ENCODE data around the gene SPAAR.

Gene SPAAR

DNA sequence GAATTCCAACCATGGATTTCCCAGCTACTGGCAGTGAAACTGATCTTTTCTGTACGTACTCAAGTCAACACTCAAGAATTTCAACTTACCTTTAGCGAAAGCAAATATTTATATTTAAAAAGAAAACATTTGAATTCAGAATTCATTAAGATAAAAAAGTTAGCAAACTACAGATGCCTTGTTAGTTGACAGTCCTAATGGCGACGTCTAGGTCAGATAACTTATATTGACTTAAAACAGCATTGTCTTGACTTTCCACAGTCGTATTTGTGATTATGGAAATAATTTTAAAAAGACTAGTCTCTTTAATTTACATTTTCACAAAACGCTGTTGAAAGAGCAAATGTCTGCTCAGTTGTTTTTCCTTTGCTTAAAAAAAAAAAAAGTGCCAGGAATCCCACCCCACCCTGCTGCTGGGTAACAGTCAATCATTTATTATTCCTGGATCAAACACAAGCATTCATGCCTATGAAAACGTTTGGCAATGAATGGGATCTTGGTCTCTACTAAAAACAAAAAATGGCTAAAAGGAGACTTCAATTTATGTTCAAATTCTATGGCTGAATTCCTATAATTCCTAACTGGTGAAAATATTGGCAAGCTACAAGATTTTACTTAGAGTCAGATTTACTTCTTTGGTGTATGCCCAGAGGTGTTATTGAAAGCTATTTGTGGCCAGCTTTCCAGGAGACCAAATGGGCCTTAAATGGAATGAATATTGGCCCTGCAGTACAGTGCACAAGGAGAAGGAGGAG lies 26.6 kb downstream of the SPAAR start:
- Histone ChIP-seq H3K27ac (no peak overlapping the region), H3K9me3 (ENCODE audit: severe bottlenecking) (no peaks in the 10 kb centered on the region), H3K4me3 (ENCODE audit: low read depth, low read length) (no peak overlapping the region), H3K27me3 (ENCODE audit: insufficient read depth, low read depth, severe bottlenecking) (no peaks in the 10 kb centered on the region), H3K36me3 (no peaks in the 10 kb centered on the region)
- no peak for DNase-seq
- TF ChIP-seq CTCF (IDR thresholded peaks at IDR 0.05; ENCODE audit: low read depth, low read length) = no peak

GRCh38 chr9:35937227-35937626 lies 27.9 kb downstream of the SPAAR start:
- Histone ChIP-seq H3K27me3 (ENCODE audit: insufficient read depth, low read depth, severe bottlenecking) (no peaks in the 10 kb centered on the region), H3K36me3 (no peaks in the 10 kb centered on the region), H3K9me3 (ENCODE audit: severe bottlenecking) (no peaks in the 10 kb centered on the region), H3K27ac (no peak overlapping the region), H3K4me3 (ENCODE audit: low read depth, low read length) (no peak overlapping the region)
- DNase-seq = no peak
- no peak for TF ChIP-seq CTCF (IDR thresholded peaks at IDR 0.05; ENCODE audit: low read depth, low read length)

GRCh38 chr9:35938474-35939356 lies 29.4 kb downstream of the SPAAR start:
- no peak for TF ChIP-seq CTCF (IDR thresholded peaks at IDR 0.05; ENCODE audit: low read depth, low read length)
- DNase-seq = no peak
- Histone ChIP-seq H3K36me3 (no peaks in the 10 kb centered on the region), H3K27ac (no peak overlapping the region), H3K27me3 (ENCODE audit: insufficient read depth, low read depth, severe bottlenecking) (no peaks in the 10 kb centered on the region), H3K4me3 (ENCODE audit: low read depth, low read length) (no peak overlapping the region), H3K9me3 (ENCODE audit: severe bottlenecking) (no peaks in the 10 kb centered on the region)

DNA sequence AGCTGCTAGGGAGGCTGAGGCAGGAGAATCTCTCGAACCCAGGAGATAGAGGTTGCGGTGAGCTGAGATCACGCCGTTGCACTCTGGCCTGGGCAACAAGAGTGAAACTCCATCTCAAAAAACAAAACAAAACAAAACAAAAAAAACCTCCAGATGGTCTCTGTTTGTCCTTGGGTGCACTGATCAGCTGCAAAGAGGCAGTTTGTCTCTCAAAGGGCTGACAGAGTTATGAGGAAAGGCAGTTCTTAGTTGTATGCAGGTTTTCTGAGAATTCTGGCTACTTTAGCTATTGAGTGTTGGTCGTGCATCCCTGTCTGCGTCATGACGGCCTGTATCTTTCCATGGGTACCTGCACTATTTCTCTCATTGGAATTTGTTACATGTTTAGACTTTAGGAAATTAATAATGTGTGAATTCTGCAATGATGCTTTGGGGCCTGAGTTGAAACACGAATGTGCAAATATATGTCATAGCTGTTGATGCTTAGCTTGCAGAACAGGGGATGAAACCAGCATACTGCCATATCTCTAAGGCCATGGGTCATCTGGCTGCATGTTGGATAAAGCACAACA lies 30.5 kb downstream of the SPAAR start:
- Histone ChIP-seq H3K27me3 (ENCODE audit: insufficient read depth, low read depth, severe bottlenecking) (no peaks in the 10 kb centered on the region), H3K9me3 (ENCODE audit: severe bottlenecking) (no peaks in the 10 kb centered on the region), H3K36me3 (no peaks in the 10 kb centered on the region), H3K27ac (peak overlapping the region; percentile 77), H3K4me3 (ENCODE audit: low read depth, low read length) (no peak overlapping the region)
- no peak for TF ChIP-seq CTCF (IDR thresholded peaks at IDR 0.05; ENCODE audit: low read depth, low read length)
- DNase-seq = no peak

DNA sequence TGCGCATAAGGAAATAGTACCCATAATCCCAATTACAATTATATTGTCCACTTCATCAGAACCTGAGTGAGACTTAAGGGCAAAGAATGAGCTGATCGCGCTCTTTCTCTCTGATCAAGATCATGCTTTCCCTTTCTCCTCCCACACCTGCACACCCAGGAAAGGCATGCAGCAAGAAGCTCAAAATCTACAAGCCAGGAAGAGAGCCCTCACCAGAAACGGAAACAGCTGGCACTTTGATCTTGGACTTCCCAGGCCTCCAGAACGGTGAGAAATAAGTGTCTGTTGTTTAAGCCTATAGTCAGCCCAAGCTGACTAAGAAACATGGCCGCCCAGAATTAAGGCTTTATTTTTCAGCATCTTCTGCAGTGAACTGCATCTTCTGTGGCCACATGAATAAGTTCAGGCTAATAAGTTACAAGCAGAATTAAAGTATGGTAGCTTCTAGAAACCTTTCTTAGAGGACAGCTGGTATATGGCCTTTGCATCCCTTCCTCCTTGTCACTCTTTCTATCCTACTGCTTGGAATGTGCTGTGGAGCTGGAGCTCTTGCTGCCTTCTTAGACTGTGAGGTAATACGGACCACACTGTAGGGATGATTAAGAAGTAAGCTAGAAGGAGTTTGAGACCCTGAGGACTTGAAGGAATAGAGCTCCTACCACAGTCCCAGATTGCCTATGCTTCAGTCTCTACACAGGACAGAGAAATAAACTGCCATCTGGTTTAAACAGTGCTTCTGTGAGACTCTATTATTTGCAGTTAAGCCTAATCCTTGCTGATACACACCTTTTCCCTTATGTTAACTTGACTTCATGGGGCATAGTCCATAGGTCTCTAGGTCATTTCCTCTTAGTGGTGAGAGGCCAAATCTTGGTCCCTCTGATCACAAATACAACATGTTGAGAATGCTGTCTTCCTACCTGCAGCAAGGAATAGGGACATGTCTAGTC lies 31.4 kb downstream of the SPAAR start:
- Histone ChIP-seq H3K9me3 (ENCODE audit: severe bottlenecking) (no peaks in the 10 kb centered on the region), H3K27ac (peak overlapping the region; percentile 77), H3K4me3 (ENCODE audit: low read depth, low read length) (no peak overlapping the region), H3K36me3 (no peaks in the 10 kb centered on the region), H3K27me3 (ENCODE audit: insufficient read depth, low read depth, severe bottlenecking) (no peaks in the 10 kb centered on the region)
- DNase-seq = peak; percentile 29
- TF ChIP-seq CTCF (IDR thresholded peaks at IDR 0.05; ENCODE audit: low read depth, low read length) = no peak
